Measurements from ENCODE around the gene TOX2. TPM values are rescaled to one million over a fixed set of nuclear protein-coding genes. Genes with fewer than 3 reads are reported as not detected.

TOX2 gene
- total and polyA plus RNA-seq, 2 of the 8 experiments (the other 6 are each of a cell fraction or from before 2014, with no cell fraction given) = 1.8 to 3.4 TPM

GRCh38 chr20:43993560-43993959, 78.9 kb downstream of the TOX2 start:
- Histone ChIP-seq H2BK120ac (replicated peaks; ENCODE audit: low read depth, low read length) (no peak overlapping the region), H3K18ac (ENCODE audit: extremely low read depth, low read length) (no peak overlapping the region), H2BK15ac (ENCODE audit: low read length) (no peak overlapping the region), H2BK12ac (ENCODE audit: low read depth, low read length) (no peak overlapping the region), H3K4me3 (ENCODE audit: extremely low read depth in 1 of 4, insufficient read depth in 2 of 4, low read depth in 3 of 4, low read length in 4 of 4) (no peak overlapping the region), H3K79me2 (ENCODE audit: control insufficient read depth in 1 of 2, insufficient read depth in 2 of 2, low read length in 2 of 2) (no peaks in the 10 kb centered on the region), H2BK20ac (ENCODE audit: low read length) (no peak overlapping the region), H4K8ac (ENCODE audit: extremely low read depth, insufficient read depth, low read length) (no peak overlapping the region), H3K4me1 (replicated peaks in 1 of 4; ENCODE audit: control insufficient read depth in 3 of 4, insufficient read depth in 4 of 4, low read length in 3 of 4) (no peaks in the 10 kb centered on the region), H3K4ac (replicated peaks; ENCODE audit: insufficient read length, low read depth, low read length) (no peak overlapping the region), H3K14ac (ENCODE audit: insufficient read length) (no peak overlapping the region), H3K9ac (replicated peaks in 1 of 4; ENCODE audit: extremely low read depth in 1 of 4, low read depth in 3 of 4, low read length in 3 of 4) (no peak overlapping the region), H4K5ac (ENCODE audit: insufficient read length, low read depth, low read length) (no peak overlapping the region), H2BK5ac (ENCODE audit: low read depth, low read length) (no peak overlapping the region), H4K20me1 (replicated peaks in 1 of 2; ENCODE audit: control insufficient read depth in 1 of 2, insufficient read depth in 2 of 2, low read length in 2 of 2) (no peaks in the 10 kb centered on the region), H3K23ac (ENCODE audit: insufficient read length) (no peak overlapping the region), H3K4me2 (ENCODE audit: insufficient read depth in 1 of 2, low read depth in 2 of 2, low read length in 2 of 2) (no peak overlapping the region), H3K23me2 (ENCODE audit: low read depth, low read length) (no peaks in the 10 kb centered on the region), H3K27ac (ENCODE audit: low read depth, low read length) (no peak overlapping the region), H3K79me1 (ENCODE audit: low read depth, low read length) (no peaks in the 10 kb centered on the region), H4K91ac (replicated peaks; ENCODE audit: insufficient read length, low read length) (no peak overlapping the region), H2AFZ (ENCODE audit: low read length) (no peak overlapping the region), H3K27me3 (replicated peaks in 1 of 4; ENCODE audit: control insufficient read depth in 3 of 4, extremely low read depth in 1 of 4, insufficient read depth in 3 of 4, low read length in 3 of 4) (no peaks in the 10 kb centered on the region), H2AK5ac (ENCODE audit: low read depth, low read length) (no peak overlapping the region), H3K56ac (replicated peaks; ENCODE audit: insufficient read length, low read depth, low read length) (no peak overlapping the region), H3K9me3 (ENCODE audit: insufficient read depth in 2 of 2, low read depth in 1 of 2, low read length in 1 of 2) (no peaks in the 10 kb centered on the region), H3K36me3 (ENCODE audit: control insufficient read depth in 2 of 4, insufficient read depth in 4 of 4, low read length in 3 of 4) (no peaks in the 10 kb centered on the region)
- TF ChIP-seq SRF (IDR thresholded peaks at IDR 0.05; ENCODE audit: low read depth, low read length) = no peak
- TF ChIP-seq EZH2 (IDR thresholded peaks at IDR 0.05; ENCODE audit: low read depth, low read length, severe bottlenecking) = no peak
- TF ChIP-seq MAFK (IDR thresholded peaks at IDR 0.05; ENCODE audit: low read depth, low read length) = no peak
- TF ChIP-seq KDM1A (IDR thresholded peaks at IDR 0.05; ENCODE audit: borderline replicate concordance, low read length) = no peak
- TF ChIP-seq YY1 (IDR thresholded peaks at IDR 0.05; ENCODE audit: low read depth, low read length) = no peak
- 82% methylated on average over 4 of the region's 4 CpGs; no CpG with 5 or more reads in 1 of the 2 experiments for WGBS, 2 experiments (ENCODE audit: extremely low coverage in 1 of 2, insufficient coverage in 1 of 2, insufficient read length in 1 of 2, insufficient replicate concordance in 2 of 2, low coverage in 1 of 2, low lambda C conversion rate in 2 of 2, missing lambda C conversion rate in 1 of 2)
- CTCF ChIA-PET (ENCODE audit: partially characterized antibody) = interaction anchor here (0.6 to 1.8 kb wide), 6 partner anchors 9 to 663 kb away, joined by 3 to 7 read pairs (median 3); no protein-coding TSS in a partner anchor
- POLR2A ChIA-PET (ENCODE audit: partially characterized antibody) = no interaction called here
- FAIRE-seq (no peak), DNase-seq (ENCODE audit: low read depth in 1 of 2, low spot score in 2 of 2) (no peak)

Data from H1 (cell line).